HG03280 (cell line): ENCODE data around the gene RPS6KA5.
"Not testable (repeated sequence)": the region's sequence is repeated elsewhere in the genome, so short reads cannot be mapped to it uniquely, and the experiment has no call there.

Experiments used
- ATAC-seq: cut with Tn5 transposase; IDR thresholded peaks from one replicate; pipeline ENCODE4 v1.9.1; 2021; ENCODE audit warnings: mild to moderate bottlenecking, moderate library complexity; ENCODE audit not compliant: unreplicated experiment

The RPS6KA5 gene

DNA sequence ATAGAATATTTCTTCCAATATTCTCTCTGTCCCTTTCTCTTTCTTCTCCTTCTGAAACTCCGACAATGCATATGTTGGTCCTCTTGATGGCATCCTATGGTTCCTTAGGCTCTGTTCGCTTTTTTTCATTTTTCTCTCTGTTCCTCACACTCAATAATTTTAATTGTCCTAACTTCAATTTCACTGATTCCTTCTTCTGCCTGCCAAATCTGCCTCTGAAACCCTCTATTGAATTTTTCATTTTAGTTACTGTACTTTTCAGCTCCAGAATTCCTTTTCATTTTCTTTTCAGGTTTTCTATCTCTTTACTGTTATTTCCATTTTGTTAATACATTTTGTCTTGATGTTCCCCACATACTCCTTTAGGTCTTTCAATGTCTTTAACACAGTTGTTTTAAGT lies 177.2 kb downstream of the RPS6KA5 start:
- no peak for ATAC-seq

DNA sequence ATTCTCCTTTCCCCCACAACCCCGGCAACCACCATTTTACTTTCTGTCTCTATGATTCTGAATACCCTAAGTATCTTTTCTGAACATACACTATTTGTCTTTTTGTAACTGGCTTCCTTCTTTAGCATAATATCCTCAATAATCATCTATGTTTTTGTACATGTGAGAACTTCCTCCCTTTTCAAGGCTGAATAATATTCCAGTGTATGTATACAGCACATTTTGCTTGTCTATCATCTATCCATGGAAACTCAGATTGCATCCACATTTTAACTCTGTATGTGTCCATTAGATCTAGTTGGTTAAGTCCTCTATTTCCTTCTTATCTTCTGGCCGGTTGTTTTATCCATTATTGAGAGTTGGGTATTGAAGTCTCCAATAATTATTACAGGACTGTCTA lies 180.2 kb downstream of the RPS6KA5 start:
- ATAC-seq = no peak

GRCh38 chr14:90874599-90874998 lies 185.8 kb downstream of the RPS6KA5 start:
- ATAC-seq = no peak

DNA sequence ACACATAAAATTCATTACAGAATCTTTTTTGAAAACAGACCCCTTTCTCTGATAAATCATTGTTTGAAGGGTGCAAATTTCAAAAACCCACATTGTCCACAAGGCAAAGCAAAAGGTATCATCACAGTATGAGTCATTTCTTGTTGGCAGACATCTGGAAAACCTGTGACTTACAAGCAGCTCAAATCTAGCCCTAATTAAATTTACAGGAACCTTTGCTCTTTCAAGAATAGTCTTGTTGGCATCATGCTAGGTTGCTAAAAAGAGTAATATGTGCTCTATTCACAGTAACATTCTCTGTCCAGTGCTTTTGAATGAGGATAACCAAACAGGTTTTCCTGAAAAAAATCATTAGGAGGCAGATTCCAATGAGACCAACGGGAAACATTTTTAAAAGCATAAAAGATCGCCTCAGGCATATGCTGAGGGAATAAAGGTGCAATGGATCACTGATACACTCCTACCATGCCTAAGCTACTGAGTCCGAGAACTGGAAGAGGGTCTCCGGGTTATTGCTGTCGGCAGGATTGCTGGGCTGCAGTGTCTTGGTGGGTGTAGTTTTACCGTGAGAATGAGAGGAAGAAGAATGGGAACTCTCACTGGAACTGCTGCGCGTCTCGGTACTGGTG lies 188.7 kb downstream of the RPS6KA5 start:
- ATAC-seq = no peak

DNA sequence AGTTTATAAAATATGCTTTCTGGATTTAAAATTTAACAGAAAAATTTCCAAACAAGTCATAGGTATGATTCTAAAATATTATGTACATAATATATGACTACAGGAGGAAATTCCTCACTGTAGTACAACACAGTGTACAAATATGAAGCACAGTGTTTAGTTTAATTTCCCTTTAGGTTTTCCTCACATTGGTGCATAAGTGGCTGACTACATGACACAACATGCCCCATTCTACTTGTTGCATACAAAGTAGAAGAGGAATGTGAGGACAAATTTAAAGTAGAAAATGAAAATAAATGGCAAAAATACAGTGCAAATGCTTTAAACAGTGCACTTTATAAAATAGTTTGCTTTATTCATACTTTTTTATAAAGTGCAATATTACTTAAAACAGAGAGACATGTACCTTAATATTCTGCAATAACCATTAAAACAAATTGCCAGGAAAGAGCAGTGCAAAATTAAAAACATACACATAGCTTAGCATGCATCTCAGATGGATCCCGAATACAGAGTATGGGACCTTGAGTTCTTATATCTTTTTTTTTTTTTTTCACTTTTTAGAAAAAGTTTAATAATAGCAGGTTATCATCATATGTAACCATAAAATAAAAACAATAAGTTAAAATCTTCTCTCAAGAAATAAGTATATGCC lies 189.4 kb downstream of the RPS6KA5 start:
- no peak for ATAC-seq

DNA sequence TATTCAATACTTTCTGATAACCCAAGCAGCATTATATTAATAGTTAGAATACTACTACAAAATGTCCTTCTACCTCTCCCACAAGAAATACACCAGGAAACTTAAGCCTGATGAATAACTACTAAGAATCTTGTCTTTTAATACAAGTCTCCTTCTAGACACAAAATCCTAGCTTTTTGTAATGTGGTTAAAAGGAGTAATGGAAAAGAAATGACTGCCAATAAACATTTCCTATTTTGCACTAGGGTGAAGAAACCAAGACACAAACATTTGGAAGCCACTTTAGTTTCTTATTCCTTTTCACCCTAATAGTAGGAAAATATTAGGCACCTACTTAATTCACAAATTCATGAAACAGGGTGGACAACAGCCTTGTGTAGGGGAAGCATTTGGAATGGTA lies 192.9 kb downstream of the RPS6KA5 start:
- no peak for ATAC-seq

- ATAC-seq = no peak
These were observed 193.6 kb downstream of the RPS6KA5 start for GRCh38 chr14:90866833-90867232.

- no peak for ATAC-seq
These were observed 195.7 kb downstream of the RPS6KA5 start for GRCh38 chr14:90864741-90865140.

DNA sequence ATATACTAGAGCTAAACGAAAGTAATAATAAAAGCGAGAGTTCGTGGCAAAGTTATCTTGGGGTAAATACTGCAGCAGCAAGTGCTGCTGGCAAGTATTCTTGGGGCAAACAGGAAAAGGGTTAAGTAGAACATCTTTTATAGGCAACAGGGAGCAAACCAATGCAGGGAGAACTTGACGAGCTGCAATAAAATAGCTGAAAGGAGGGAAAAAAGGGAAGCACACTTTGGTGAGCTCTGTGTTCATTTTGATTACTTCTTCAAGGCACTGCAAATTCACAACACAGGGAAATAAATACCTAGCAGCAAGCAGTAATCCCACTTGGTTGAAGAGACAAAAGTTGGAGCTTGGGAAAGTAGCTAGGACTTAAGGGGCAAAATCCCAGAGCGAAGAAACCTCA lies 201.9 kb downstream of the RPS6KA5 start:
- ATAC-seq = no peak

GRCh38 chr14:90857866-90858265 lies 202.6 kb downstream of the RPS6KA5 start:
- no peak for ATAC-seq

DNA sequence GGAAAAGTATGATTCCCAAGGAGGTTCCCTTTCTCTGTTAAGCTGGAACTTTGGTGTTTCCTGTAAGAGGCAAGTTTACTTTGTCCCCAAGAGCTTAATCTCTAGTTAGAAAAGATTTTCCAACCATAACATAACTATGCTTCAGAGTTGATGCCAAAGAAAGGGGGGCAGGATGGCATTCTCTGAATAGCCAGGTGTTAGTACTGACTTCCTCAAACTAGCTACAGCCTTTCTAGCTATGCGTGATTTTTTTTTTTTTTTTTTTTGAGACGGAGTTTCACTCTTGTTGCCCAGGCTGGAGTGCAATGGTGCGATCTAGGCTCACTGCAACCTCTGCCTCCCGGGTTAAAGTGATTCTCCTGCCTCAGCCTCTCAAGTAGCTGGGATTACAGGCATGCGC lies 204.3 kb downstream of the RPS6KA5 start:
- not testable (repeated sequence) for ATAC-seq

- ATAC-seq = no peak
These were observed 207.3 kb downstream of the RPS6KA5 start for GRCh38 chr14:90853116-90853515.

GRCh38 chr14:90851327-90852036 lies 209.0 kb downstream of the RPS6KA5 start:
- no peak for ATAC-seq

- no peak for ATAC-seq
These were observed 210.0 kb downstream of the RPS6KA5 start for GRCh38 chr14:90850487-90850886.

DNA sequence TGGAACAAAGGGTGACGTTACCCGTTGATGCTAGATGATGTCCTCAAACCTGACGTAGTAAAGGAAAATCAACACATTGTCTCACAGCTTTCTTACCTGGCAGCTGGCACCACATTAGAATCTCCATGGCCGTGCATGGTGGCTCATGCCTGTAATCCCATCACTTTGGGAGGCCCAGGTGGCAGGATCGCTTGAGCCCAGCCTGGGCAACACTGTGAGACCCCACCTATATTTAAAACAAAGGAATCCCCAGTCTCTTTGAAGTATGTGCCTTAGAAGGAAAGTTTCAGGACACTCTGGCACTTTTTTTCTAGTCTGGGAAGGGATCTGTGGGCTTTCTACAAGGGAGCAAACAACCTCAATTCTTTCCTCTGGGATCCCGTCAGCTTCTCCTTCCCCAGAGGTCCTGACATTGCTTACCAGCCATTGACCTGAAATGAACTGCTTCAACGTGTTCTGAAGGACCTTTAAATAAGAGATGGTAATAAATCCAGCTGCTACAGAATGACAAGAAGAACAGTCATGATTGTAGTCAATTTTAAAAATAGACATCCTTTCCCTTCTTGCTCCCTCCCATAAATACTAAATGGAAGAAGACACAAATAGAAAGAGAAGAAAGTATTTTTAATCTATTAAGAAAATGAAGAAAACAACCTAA lies 210.5 kb downstream of the RPS6KA5 start:
- ATAC-seq = no peak

- no peak for ATAC-seq
These were observed 211.3 kb downstream of the RPS6KA5 start for GRCh38 chr14:90848944-90849731.

GRCh38 chr14:90846511-90846910 lies 213.9 kb downstream of the RPS6KA5 start:
- no peak for ATAC-seq

DNA sequence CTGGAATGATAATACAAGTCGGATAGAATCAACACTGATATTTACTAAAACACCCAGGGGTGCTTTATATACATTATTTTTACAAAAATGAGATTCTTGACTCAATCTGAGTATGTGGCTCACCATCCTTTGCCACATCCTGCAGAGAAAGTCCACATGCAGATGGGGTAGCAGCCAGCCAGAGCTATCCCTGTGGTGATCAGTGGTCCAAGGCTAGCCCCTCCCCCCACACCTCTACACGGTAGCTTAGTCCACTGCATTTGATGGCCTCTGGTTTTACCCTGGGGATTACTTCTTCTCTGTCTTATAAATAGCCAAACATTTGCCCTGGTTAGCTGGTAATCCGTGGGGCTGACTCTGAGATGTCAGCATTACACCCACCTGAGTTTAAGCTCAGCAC lies 216.1 kb downstream of the RPS6KA5 start:
- ATAC-seq = no peak

- ATAC-seq = no peak
These were observed 217.7 kb downstream of the RPS6KA5 start for GRCh38 chr14:90842726-90843125.

DNA sequence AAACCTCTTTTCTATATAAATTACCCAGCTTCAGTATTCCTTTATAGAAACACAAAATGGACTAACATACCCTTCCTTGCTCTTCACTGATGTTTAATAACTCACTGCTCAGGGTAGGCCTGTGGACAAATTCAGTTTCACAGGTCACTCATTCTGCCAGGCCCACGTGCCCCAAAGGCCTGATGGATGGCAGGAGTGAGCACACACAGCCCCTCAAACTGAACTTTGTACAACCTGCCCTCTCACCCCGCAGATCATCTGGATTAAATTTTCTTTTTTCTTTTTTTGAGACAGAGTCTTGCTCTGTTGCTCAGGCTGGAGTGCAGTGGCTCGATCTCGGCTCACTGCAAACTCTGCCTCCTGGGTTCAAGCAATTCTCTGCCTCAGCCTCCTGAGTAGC lies 219.8 kb downstream of the RPS6KA5 start:
- not testable (repeated sequence) for ATAC-seq

GRCh38 chr14:90839889-90840266 lies 220.6 kb downstream of the RPS6KA5 start:
- no peak for ATAC-seq
